ENCODE data around the gene CNTNAP5. TPM values are rescaled to one million over a fixed set of nuclear protein-coding genes. Genes with fewer than 3 reads are reported as not detected.

CNTNAP5 gene
- total RNA-seq, 1 experiment from 2014 or later, result not detected

DNA sequence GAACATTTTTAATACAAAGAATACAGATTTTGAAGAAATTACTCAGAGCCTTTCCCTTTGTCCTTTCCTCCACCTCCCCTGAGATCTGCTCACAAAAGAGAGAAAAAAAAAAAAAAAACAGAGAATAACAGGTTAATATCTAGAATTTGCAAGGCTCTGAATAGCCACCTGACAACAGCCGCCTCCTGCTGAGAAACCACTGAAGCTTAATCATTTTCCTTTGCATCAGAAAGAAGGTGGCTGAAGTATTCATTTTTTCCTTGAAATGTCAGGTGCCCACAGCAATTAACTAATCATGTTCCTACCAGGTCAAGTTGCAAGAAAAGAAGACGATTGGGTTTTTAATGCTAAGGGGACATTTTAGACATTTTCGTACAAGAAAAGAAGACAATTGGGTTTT lies 21.2 kb downstream of the CNTNAP5 start:
- no peak for ATAC-seq
- in situ Hi-C loops (cut with HindIII; ENCODE audit: low pct_unique_long_range_greater_than_20kb, low sequenced_read_pairs), result no loop called here

DNA sequence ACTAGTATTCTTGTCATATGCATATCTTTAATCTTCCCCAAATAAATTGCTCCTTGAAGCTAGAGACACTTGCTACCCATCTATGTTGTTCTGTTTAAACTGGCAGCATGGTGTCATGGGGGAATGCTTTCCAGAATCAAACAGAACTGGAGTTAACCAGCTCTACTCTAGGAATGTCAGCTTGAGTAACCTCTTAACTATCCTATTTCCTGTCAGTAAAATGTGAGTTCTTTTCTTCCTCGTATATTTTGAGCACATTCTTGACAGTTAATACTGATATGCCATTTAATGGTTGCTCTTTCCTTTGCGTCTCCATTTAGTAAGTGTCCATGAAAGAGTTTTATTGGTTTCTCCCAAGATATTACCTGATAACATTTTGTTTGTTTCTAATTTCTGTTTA lies 23.0 kb downstream of the CNTNAP5 start:
- no TSS peak for BruUV-seq (replicated peaks)
- H3K9me3 ChIP-seq (ENCODE audit: control insufficient read depth, insufficient read depth, low read depth, low read length), result no peaks in the 10 kb centered on the region
- POLR2A ChIA-PET, result no interaction called here
- no peak for ATAC-seq
- H3K4me1 ChIP-seq (ENCODE audit: control insufficient read depth, insufficient read depth, low read length), result no peaks in the 10 kb centered on the region
- no peak overlapping the region for H3K4me3 ChIP-seq (ENCODE audit: low read depth in 2 of 2, low read length in 2 of 2)
- intact Hi-C loops (cut with micrococcal nuclease; ENCODE audit: unreplicated experiment) (no loop called here), in situ Hi-C loops (cut with HindIII; ENCODE audit: low pct_unique_long_range_greater_than_20kb, low sequenced_read_pairs) (no loop called here)
- CTCF ChIA-PET, result no interaction called here
- H3K27me3 ChIP-seq (ENCODE audit: control insufficient read depth, insufficient read depth, low read length), result no peaks in the 10 kb centered on the region
- H3K27ac ChIP-seq (ENCODE audit: low read length), result no peak overlapping the region
- no peaks in the 10 kb centered on the region for H3K36me3 ChIP-seq (ENCODE audit: control insufficient read depth, insufficient read depth, low read length)
- DNase-seq (ENCODE audit: low read depth, low spot score), result no peak
- TF ChIP-seq SIN3A (IDR thresholded peaks at IDR 0.05; ENCODE audit: borderline replicate concordance, insufficient read depth, low read depth, low read length) (no peak), POLR2AphosphoS5 (IDR thresholded peaks at IDR 0.05; ENCODE audit: low read depth, low read length) (no peak), TCF7L2 (IDR thresholded peaks at IDR 0.05; ENCODE audit: low read depth, low read length) (no peak)
- TF ChIP-seq, protein P1, sequence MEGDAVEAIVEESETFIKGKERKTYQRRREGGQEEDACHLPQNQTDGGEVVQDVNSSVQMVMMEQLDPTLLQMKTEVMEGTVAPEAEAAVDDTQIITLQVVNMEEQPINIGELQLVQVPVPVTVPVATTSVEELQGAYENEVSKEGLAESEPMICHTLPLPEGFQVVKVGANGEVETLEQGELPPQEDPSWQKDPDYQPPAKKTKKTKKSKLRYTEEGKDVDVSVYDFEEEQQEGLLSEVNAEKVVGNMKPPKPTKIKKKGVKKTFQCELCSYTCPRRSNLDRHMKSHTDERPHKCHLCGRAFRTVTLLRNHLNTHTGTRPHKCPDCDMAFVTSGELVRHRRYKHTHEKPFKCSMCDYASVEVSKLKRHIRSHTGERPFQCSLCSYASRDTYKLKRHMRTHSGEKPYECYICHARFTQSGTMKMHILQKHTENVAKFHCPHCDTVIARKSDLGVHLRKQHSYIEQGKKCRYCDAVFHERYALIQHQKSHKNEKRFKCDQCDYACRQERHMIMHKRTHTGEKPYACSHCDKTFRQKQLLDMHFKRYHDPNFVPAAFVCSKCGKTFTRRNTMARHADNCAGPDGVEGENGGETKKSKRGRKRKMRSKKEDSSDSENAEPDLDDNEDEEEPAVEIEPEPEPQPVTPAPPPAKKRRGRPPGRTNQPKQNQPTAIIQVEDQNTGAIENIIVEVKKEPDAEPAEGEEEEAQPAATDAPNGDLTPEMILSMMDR (IDR thresholded peaks at IDR 0.05), result no peak
- TF ChIP-seq, protein P2, sequence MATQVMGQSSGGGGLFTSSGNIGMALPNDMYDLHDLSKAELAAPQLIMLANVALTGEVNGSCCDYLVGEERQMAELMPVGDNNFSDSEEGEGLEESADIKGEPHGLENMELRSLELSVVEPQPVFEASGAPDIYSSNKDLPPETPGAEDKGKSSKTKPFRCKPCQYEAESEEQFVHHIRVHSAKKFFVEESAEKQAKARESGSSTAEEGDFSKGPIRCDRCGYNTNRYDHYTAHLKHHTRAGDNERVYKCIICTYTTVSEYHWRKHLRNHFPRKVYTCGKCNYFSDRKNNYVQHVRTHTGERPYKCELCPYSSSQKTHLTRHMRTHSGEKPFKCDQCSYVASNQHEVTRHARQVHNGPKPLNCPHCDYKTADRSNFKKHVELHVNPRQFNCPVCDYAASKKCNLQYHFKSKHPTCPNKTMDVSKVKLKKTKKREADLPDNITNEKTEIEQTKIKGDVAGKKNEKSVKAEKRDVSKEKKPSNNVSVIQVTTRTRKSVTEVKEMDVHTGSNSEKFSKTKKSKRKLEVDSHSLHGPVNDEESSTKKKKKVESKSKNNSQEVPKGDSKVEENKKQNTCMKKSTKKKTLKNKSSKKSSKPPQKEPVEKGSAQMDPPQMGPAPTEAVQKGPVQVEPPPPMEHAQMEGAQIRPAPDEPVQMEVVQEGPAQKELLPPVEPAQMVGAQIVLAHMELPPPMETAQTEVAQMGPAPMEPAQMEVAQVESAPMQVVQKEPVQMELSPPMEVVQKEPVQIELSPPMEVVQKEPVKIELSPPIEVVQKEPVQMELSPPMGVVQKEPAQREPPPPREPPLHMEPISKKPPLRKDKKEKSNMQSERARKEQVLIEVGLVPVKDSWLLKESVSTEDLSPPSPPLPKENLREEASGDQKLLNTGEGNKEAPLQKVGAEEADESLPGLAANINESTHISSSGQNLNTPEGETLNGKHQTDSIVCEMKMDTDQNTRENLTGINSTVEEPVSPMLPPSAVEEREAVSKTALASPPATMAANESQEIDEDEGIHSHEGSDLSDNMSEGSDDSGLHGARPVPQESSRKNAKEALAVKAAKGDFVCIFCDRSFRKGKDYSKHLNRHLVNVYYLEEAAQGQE (IDR thresholded peaks at IDR 0.05; ENCODE audit: insufficient read depth in 1 of 2, low read depth in 2 of 2, low read length in 1 of 2), result no peak

More for the DNA sequence above, 21.2 kb downstream of the CNTNAP5 start:
- no peak overlapping the region for H3K27ac ChIP-seq (ENCODE audit: low read length)
- no peaks in the 10 kb centered on the region for H3K27me3 ChIP-seq (ENCODE audit: control insufficient read depth, insufficient read depth, low read length)
- BruUV-seq (replicated peaks), result no TSS peak
- H3K36me3 ChIP-seq (ENCODE audit: control insufficient read depth, insufficient read depth, low read length), result no peaks in the 10 kb centered on the region
- H3K9me3 ChIP-seq (ENCODE audit: control insufficient read depth, insufficient read depth, low read depth, low read length), result no peaks in the 10 kb centered on the region
- H3K4me3 ChIP-seq (ENCODE audit: low read depth in 2 of 2, low read length in 2 of 2), result no peak overlapping the region
- CTCF ChIA-PET, result no interaction called here
- intact Hi-C loops (cut with micrococcal nuclease; ENCODE audit: unreplicated experiment), result no loop called here
- TF ChIP-seq, protein P2 (IDR thresholded peaks at IDR 0.05; ENCODE audit: insufficient read depth in 1 of 2, low read depth in 2 of 2, low read length in 1 of 2), result no peak
- TF ChIP-seq TCF7L2 (IDR thresholded peaks at IDR 0.05; ENCODE audit: low read depth, low read length), result no peak
- TF ChIP-seq, protein P1 (IDR thresholded peaks at IDR 0.05), result no peak
- no peak for TF ChIP-seq POLR2AphosphoS5 (IDR thresholded peaks at IDR 0.05; ENCODE audit: low read depth, low read length)
- TF ChIP-seq SIN3A (IDR thresholded peaks at IDR 0.05; ENCODE audit: borderline replicate concordance, insufficient read depth, low read depth, low read length), result no peak
- no peaks in the 10 kb centered on the region for H3K4me1 ChIP-seq (ENCODE audit: control insufficient read depth, insufficient read depth, low read length)
- DNase-seq (ENCODE audit: low read depth, low spot score), result no peak
- POLR2A ChIA-PET, result no interaction called here
